GM23338 (cell line): ENCODE results near the gene DAGLA. TPM values are rescaled to one million over a fixed set of nuclear protein-coding genes. Genes with fewer than 3 reads are reported as not detected.

Experiments used
- ATAC-seq: fragments of 200-7000 bp; cut with Tn5 transposase; 3 replicates; pipeline ENCODE4 v1.9.1; 2020
- DNase-seq: peaks from one replicate; pipeline ENCODE4 v3.0.0-alpha.2; 2015; ENCODE audit warnings: low spot score
- H2AFZ ChIP-seq: fragments of 200-600 bp; sonication (generic); 2 replicates; pipeline ENCODE4 v1.8.0; 2016; ENCODE audit warnings: antibody characterized with exemption, mild to moderate bottlenecking, moderate library complexity
- H3F3A ChIP-seq: fragments of 200-600 bp; sonication (generic); replicated peaks from 2 replicates; pipeline ENCODE4 v1.8.0; 2017; ENCODE audit warnings: antibody characterized with exemption, mixed run types, low read depth
- H3K27ac ChIP-seq: fragments of 200-600 bp; sonication (generic); 2 replicates; pipeline ENCODE4 v1.6.1; 2016; ENCODE audit warnings: low read depth
- H3K27me3 ChIP-seq: fragments of 200-600 bp; sonication (generic); 2 replicates; pipeline ENCODE4 v1.8.0; 2016; ENCODE audit warnings: mild to moderate bottlenecking, mixed run types, moderate library complexity; ENCODE audit not compliant: insufficient read depth
- H3K36me3 ChIP-seq: fragments of 200-600 bp; sonication (generic); 2 replicates; pipeline ENCODE4 v1.8.0; 2016; ENCODE audit warnings: mild to moderate bottlenecking; ENCODE audit not compliant: insufficient read depth
- H3K4me1 ChIP-seq: fragments of 200-600 bp; sonication (generic); 2 replicates; pipeline ENCODE4 v1.8.0; 2016; ENCODE audit warnings: mild to moderate bottlenecking, moderate library complexity; ENCODE audit not compliant: insufficient read depth
- H3K4me2 ChIP-seq: fragments of 200-600 bp; sonication (generic); 2 replicates; pipeline ENCODE4 v1.7.1; 2017; ENCODE audit warnings: mixed run types
- H3K4me3 ChIP-seq: fragments of 200-600 bp; sonication (generic); 2 replicates; pipeline ENCODE4 v1.6.1; 2016; ENCODE audit warnings: mixed run types
- H3K79me2 ChIP-seq: fragments of 200-600 bp; sonication (generic); replicated peaks from 2 replicates; pipeline ENCODE4 v1.8.0; 2017; ENCODE audit warnings: mild to moderate bottlenecking; ENCODE audit not compliant: insufficient read depth
- H3K9me2 ChIP-seq: fragments of 200-600 bp; sonication (generic); 2 replicates; pipeline ENCODE4 v1.8.0; 2017; ENCODE audit not compliant: insufficient read depth
- H4K20me1 ChIP-seq: fragments of 200-600 bp; sonication (generic); replicated peaks from 2 replicates; pipeline ENCODE4 v1.8.0; 2017; ENCODE audit warnings: mild to moderate bottlenecking; ENCODE audit not compliant: insufficient read depth
- H3K27ac Mint-ChIP-seq: 2 replicates; pipeline ENCODE4 v1.8.0; 2020; ENCODE audit warnings: inconsistent platforms, mild to moderate bottlenecking, moderate library complexity, mixed read lengths
- H3K27me3 Mint-ChIP-seq: 3 replicates; pipeline ENCODE4 v1.8.0; 2022; ENCODE audit warnings: low read depth, mild to moderate bottlenecking, moderate library complexity, mixed read lengths, inconsistent platforms; ENCODE audit not compliant: insufficient read depth, poor library complexity
- H3K36me3 Mint-ChIP-seq: 3 replicates; pipeline ENCODE4 v1.8.0; 2021; ENCODE audit warnings: low read depth, mild to moderate bottlenecking, inconsistent platforms, moderate library complexity, mixed read lengths
- H3K4me1 Mint-ChIP-seq: 3 replicates; pipeline ENCODE4 v1.8.0; 2020; ENCODE audit warnings: mild to moderate bottlenecking, inconsistent platforms, mixed read lengths
- H3K4me3 Mint-ChIP-seq: 3 replicates; pipeline ENCODE4 v1.8.0; 2021; ENCODE audit warnings: moderate library complexity, mild to moderate bottlenecking, inconsistent platforms, mixed read lengths
- H3K9me3 Mint-ChIP-seq: 3 replicates; pipeline ENCODE4 v1.8.0; 2020; ENCODE audit warnings: moderate library complexity, mild to moderate bottlenecking, inconsistent platforms, mixed read lengths
- CREB1 ChIP-seq: fragments of 250-450 bp; sonication (Bioruptor Pico); IDR thresholded peaks from 2 replicates; pipeline ENCODE4 v1.5.0; 2020; ENCODE audit warnings: low read depth, mild to moderate bottlenecking, moderate library complexity
- EZH2 ChIP-seq: fragments of 200-600 bp; sonication (generic); IDR thresholded peaks from one replicate; pipeline ENCODE4 v1.8.0; 2017; ENCODE audit warnings: antibody characterized with exemption, mild to moderate bottlenecking, low read depth; ENCODE audit not compliant: unreplicated experiment
- EZH2phosphoT487 ChIP-seq: fragments of 200-600 bp; sonication (generic); IDR thresholded peaks from one replicate; pipeline ENCODE4 v1.8.1; 2018; ENCODE audit warnings: antibody characterized with exemption; ENCODE audit not compliant: unreplicated experiment
- JUNB ChIP-seq: IDR thresholded peaks from one replicate; pipeline ENCODE4 v1.6.1; 2016; ENCODE audit warnings: antibody characterized with exemption; ENCODE audit not compliant: unreplicated experiment
- NANOG ChIP-seq: IDR thresholded peaks from 2 replicates; pipeline ENCODE4 v1.6.1; 2016; ENCODE audit warnings: antibody characterized with exemption, borderline replicate concordance
- POLR2AphosphoS5 ChIP-seq: IDR thresholded peaks from 2 replicates; pipeline ENCODE4 v1.6.1; 2016; ENCODE audit warnings: antibody characterized with exemption, low read depth
- STAT1 ChIP-seq: IDR thresholded peaks from one replicate; pipeline ENCODE4 v1.6.1; 2016; ENCODE audit warnings: antibody characterized with exemption; ENCODE audit not compliant: unreplicated experiment
- ZNF114 ChIP-seq: fragments of 250-450 bp; sonication (Bioruptor Pico); IDR thresholded peaks from 2 replicates; pipeline ENCODE4 v1.5.0; 2020; ENCODE audit warnings: mild to moderate bottlenecking, moderate library complexity
- ZNF331 ChIP-seq: fragments of 250-450 bp; sonication (Bioruptor Pico); IDR thresholded peaks from 2 replicates; pipeline ENCODE4 v1.5.0; 2020; ENCODE audit warnings: low read depth, mild to moderate bottlenecking, moderate library complexity
- polyA plus RNA-seq: library from polyadenylated mRNA; unstranded; fragments of >200 nt; fragmentation: Nextera tagmentation; extraction: Ambion mirVana; gene quantifications from 2 replicates; pipeline ENCODE4 v1.2.1, GENCODE V29; 2016
- total RNA-seq: library from RNA; depleted of rRNA; stranded (reverse); fragments of >200 nt; shearing (Covaris generic); gene quantifications from 2 replicates; pipeline ENCODE4 v1.2.3, GENCODE V29; 2014
- TF ChIP-seq, protein P1 (sequence below): IDR thresholded peaks from one replicate; pipeline ENCODE4 v1.6.1; 2018; ENCODE audit warnings: antibody characterized with exemption; ENCODE audit not compliant: unreplicated experiment
- TF ChIP-seq, protein P2 (sequence below): fragments of 250-450 bp; sonication (Bioruptor Pico); IDR thresholded peaks from 2 replicates; pipeline ENCODE4 v1.5.0; 2020; ENCODE audit warnings: mild to moderate bottlenecking, moderate library complexity

Gene DAGLA
- total and polyA plus RNA-seq, 2 experiments from 2014 or later = 0.55 to 2.5 TPM

DNA sequence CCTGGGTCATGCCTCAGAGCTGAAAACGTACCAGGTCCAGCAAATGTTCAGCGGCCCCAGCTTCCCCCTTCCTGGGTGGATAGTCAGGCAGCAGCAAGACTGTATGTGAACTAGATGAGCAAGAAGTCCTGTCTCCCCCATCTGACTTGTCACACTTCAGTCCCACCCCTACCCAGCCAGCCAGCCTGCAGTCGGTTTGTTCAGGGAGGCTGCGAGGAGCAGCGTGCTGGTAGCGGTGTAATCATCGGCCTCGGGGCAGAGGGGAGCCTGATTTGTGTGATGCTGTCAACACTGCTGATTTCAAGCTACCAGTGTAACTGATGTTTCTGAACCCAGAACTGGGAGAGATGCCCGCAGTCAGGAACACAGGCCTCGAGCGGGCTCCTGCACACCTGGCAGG, 102.7 kb downstream of the DAGLA start:
- no peaks in the 10 kb centered on the region for H3K79me2 ChIP-seq
- 0 out of 2 replicates have a peak, but pooled peaks cover 2% of the 10 kb centered on the region for H3F3A ChIP-seq
- Mint-ChIP-seq H3K9me3 (0 out of 3 replicates have a peak, but pooled peaks cover 2% of the 10 kb centered on the region), H3K27ac (no peak overlapping the region), H3K36me3 (peaks cover 27% of the 10 kb centered on the region), H3K4me1 (peaks cover 7% of the 10 kb centered on the region; the same call in 2 of the 3 replicates), H3K27me3 (peaks cover 20% of the 10 kb centered on the region), H3K4me3 (no peak overlapping the region)
- no peaks in the 10 kb centered on the region for H3K27me3 ChIP-seq
- no peak for ATAC-seq
- TF ChIP-seq JUNB = no peak
- TF ChIP-seq STAT1 = no peak
- no peak for TF ChIP-seq EZH2phosphoT487
- TF ChIP-seq, protein P1, sequence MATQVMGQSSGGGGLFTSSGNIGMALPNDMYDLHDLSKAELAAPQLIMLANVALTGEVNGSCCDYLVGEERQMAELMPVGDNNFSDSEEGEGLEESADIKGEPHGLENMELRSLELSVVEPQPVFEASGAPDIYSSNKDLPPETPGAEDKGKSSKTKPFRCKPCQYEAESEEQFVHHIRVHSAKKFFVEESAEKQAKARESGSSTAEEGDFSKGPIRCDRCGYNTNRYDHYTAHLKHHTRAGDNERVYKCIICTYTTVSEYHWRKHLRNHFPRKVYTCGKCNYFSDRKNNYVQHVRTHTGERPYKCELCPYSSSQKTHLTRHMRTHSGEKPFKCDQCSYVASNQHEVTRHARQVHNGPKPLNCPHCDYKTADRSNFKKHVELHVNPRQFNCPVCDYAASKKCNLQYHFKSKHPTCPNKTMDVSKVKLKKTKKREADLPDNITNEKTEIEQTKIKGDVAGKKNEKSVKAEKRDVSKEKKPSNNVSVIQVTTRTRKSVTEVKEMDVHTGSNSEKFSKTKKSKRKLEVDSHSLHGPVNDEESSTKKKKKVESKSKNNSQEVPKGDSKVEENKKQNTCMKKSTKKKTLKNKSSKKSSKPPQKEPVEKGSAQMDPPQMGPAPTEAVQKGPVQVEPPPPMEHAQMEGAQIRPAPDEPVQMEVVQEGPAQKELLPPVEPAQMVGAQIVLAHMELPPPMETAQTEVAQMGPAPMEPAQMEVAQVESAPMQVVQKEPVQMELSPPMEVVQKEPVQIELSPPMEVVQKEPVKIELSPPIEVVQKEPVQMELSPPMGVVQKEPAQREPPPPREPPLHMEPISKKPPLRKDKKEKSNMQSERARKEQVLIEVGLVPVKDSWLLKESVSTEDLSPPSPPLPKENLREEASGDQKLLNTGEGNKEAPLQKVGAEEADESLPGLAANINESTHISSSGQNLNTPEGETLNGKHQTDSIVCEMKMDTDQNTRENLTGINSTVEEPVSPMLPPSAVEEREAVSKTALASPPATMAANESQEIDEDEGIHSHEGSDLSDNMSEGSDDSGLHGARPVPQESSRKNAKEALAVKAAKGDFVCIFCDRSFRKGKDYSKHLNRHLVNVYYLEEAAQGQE = no peak
- no peak for TF ChIP-seq ZNF114 (CRISPR knock-in tag)
- TF ChIP-seq CREB1 = no peak
- no peak for TF ChIP-seq NANOG
- no peak for TF ChIP-seq EZH2
- no peak for TF ChIP-seq POLR2AphosphoS5
- H3K4me2 ChIP-seq = no peak overlapping the region
- no peaks in the 10 kb centered on the region for H3K9me2 ChIP-seq
- no peak overlapping the region for H3K27ac ChIP-seq
- H4K20me1 ChIP-seq = peaks cover 10% of the 10 kb centered on the region
- H2AFZ ChIP-seq = no peak overlapping the region
- H3K4me3 ChIP-seq = no peak overlapping the region
- H3K36me3 ChIP-seq = peaks cover 11% of the 10 kb centered on the region
- H3K4me1 ChIP-seq = no peaks in the 10 kb centered on the region
- no peak for DNase-seq

GRCh38 chr11:61783717-61784505, 103.7 kb downstream of the DAGLA start:
- no peaks in the 10 kb centered on the region for H3K27me3 ChIP-seq
- peaks cover 16% of the 10 kb centered on the region for H3K27me3 Mint-ChIP-seq
- ATAC-seq (no peak), DNase-seq (no peak)
- no peak overlapping the region for H2AFZ ChIP-seq
- H3K4me1 Mint-ChIP-seq = peaks cover 3% of the 10 kb centered on the region; the same call in 2 of the 3 replicates
- H3K36me3 Mint-ChIP-seq = peaks cover 35% of the 10 kb centered on the region
- H3K27ac Mint-ChIP-seq = no peak overlapping the region; the same call in 1 of the 2 replicates
- H3K4me2 ChIP-seq = no peak overlapping the region
- no peaks in the 10 kb centered on the region for H3K9me2 ChIP-seq
- H4K20me1 ChIP-seq = peaks cover 12% of the 10 kb centered on the region
- H3K4me1 ChIP-seq = no peaks in the 10 kb centered on the region
- no peak overlapping the region; the same call in 2 of the 3 replicates for H3K4me3 Mint-ChIP-seq
- no peak overlapping the region for H3K4me3 ChIP-seq
- H3K27ac ChIP-seq = no peak overlapping the region
- H3K36me3 ChIP-seq = peaks cover 12% of the 10 kb centered on the region
- no peaks in the 10 kb centered on the region for H3K79me2 ChIP-seq
- 0 out of 2 replicates have a peak, but pooled peaks cover 5% of the 10 kb centered on the region for H3F3A ChIP-seq
- H3K9me3 Mint-ChIP-seq = no peaks in the 10 kb centered on the region
- TF ChIP-seq EZH2phosphoT487 (no peak), ZNF331 (CRISPR knock-in tag) (no peak), POLR2AphosphoS5 (no peak), NANOG (no peak), JUNB (no peak)
- TF ChIP-seq, protein P2, sequence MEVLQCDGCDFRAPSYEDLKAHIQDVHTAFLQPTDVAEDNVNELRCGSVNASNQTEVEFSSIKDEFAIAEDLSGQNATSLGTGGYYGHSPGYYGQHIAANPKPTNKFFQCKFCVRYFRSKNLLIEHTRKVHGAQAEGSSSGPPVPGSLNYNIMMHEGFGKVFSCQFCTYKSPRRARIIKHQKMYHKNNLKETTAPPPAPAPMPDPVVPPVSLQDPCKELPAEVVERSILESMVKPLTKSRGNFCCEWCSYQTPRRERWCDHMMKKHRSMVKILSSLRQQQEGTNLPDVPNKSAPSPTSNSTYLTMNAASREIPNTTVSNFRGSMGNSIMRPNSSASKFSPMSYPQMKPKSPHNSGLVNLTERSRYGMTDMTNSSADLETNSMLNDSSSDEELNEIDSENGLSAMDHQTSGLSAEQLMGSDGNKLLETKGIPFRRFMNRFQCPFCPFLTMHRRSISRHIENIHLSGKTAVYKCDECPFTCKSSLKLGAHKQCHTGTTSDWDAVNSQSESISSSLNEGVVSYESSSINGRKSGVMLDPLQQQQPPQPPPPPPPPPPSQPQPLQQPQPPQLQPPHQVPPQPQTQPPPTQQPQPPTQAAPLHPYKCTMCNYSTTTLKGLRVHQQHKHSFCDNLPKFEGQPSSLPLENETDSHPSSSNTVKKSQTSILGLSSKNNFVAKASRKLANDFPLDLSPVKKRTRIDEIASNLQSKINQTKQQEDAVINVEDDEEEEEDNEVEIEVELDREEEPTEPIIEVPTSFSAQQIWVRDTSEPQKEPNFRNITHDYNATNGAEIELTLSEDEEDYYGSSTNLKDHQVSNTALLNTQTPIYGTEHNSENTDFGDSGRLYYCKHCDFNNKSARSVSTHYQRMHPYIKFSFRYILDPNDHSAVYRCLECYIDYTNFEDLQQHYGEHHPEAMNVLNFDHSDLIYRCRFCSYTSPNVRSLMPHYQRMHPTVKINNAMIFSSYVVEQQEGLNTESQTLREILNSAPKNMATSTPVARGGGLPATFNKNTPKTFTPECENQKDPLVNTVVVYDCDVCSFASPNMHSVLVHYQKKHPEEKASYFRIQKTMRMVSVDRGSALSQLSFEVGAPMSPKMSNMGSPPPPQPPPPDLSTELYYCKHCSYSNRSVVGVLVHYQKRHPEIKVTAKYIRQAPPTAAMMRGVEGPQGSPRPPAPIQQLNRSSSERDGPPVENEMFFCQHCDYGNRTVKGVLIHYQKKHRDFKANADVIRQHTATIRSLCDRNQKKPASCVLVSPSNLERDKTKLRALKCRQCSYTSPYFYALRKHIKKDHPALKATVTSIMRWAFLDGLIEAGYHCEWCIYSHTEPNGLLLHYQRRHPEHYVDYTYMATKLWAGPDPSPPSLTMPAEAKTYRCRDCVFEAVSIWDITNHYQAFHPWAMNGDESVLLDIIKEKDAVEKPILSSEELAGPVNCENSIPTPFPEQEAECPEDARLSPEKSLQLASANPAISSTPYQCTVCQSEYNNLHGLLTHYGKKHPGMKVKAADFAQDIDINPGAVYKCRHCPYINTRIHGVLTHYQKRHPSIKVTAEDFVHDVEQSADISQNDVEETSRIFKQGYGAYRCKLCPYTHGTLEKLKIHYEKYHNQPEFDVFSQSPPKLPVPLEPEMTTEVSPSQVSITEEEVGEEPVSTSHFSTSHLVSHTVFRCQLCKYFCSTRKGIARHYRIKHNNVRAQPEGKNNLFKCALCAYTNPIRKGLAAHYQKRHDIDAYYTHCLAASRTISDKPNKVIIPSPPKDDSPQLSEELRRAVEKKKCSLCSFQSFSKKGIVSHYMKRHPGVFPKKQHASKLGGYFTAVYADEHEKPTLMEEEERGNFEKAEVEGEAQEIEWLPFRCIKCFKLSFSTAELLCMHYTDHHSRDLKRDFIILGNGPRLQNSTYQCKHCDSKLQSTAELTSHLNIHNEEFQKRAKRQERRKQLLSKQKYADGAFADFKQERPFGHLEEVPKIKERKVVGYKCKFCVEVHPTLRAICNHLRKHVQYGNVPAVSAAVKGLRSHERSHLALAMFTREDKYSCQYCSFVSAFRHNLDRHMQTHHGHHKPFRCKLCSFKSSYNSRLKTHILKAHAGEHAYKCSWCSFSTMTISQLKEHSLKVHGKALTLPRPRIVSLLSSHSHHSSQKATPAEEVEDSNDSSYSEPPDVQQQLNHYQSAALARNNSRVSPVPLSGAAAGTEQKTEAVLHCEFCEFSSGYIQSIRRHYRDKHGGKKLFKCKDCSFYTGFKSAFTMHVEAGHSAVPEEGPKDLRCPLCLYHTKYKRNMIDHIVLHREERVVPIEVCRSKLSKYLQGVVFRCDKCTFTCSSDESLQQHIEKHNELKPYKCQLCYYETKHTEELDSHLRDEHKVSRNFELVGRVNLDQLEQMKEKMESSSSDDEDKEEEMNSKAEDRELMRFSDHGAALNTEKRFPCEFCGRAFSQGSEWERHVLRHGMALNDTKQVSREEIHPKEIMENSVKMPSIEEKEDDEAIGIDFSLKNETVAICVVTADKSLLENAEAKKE (CRISPR knock-in tag) = no peak
